Esophagus (tissue), 2 donors: Measurements from ENCODE around the gene SULT4A1. TPM values are rescaled to one million over a fixed set of nuclear protein-coding genes. Genes with fewer than 3 reads are reported as not detected.

Experiments used
- H3K27ac ChIP-seq, 2 donors: one replicate each; pipeline ENCODE4 v1.5.1; 2013; ENCODE audit warnings: low read depth in 2 of 2, mild to moderate bottlenecking in 2 of 2, inconsistent platforms in 1 of 2, low read length in 1 of 2, moderate library complexity in 1 of 2
- H3K27me3 ChIP-seq, 2 donors: one replicate each; pipeline ENCODE4 v1.6.1; 2013; ENCODE audit warnings: low read length in 2 of 2, control low read depth in 1 of 2, mild to moderate bottlenecking in 1 of 2; ENCODE audit not compliant: insufficient read depth in 2 of 2, control insufficient read depth in 1 of 2
- H3K36me3 ChIP-seq, 2 donors: one replicate each; pipeline ENCODE4 v1.6.1; 2013; ENCODE audit warnings: low read length in 1 of 2; ENCODE audit not compliant: control insufficient read depth in 2 of 2, insufficient read depth in 2 of 2
- H3K4me1 ChIP-seq, 2 donors: one replicate each; pipeline ENCODE4 v1.6.1; 2013; ENCODE audit warnings: low read length in 1 of 2; ENCODE audit not compliant: control insufficient read depth in 2 of 2, insufficient read depth in 2 of 2
- H3K4me3 ChIP-seq, 2 donors: one replicate each; pipeline ENCODE4 v1.5.1; 2013; ENCODE audit warnings: low read length in 2 of 2, mild to moderate bottlenecking in 2 of 2, low read depth in 1 of 2, moderate library complexity in 1 of 2
- H3K9me3 ChIP-seq, 2 donors: one replicate each; pipeline ENCODE4 v1.6.1; 2013; ENCODE audit warnings: mild to moderate bottlenecking in 2 of 2, low read depth in 1 of 2, low read length in 1 of 2, moderate library complexity in 1 of 2; ENCODE audit not compliant: control insufficient read depth in 2 of 2, insufficient read depth in 1 of 2
- WGBS, 2 donors: extraction: QIAGEN DNeasy Blood & Tissue Kit; methylation state at CpG; one replicate each; pipeline ENCODE4 v1.1.7; 2013; 5-methylcytosine and 5-hydroxymethylcytosine counted together
- polyA plus RNA-seq, 2 donors: library from polyadenylated mRNA; stranded (reverse); fragments of 200-250 nt; gene quantifications; one replicate each; pipeline ENCODE4 v1.2.3, GENCODE V29; 2013
- donor health status: healthy with polysubstance abuse.
- donor health status: Bipolar disorder and iron deficiency.

Gene SULT4A1
- polyA plus RNA-seq, 2 donors: 0.01 TPM; not detected in 1

GRCh38 chr22:43840851-43841250 lies 21.5 kb downstream of the SULT4A1 start:
- Histone ChIP-seq H3K9me3 (no peaks in the 10 kb centered on the region), H3K36me3 (no peaks in the 10 kb centered on the region), H3K4me3 (no peak overlapping the region), H3K27ac (no peak overlapping the region), H3K4me1 (no peaks in the 10 kb centered on the region), H3K27me3 (no peaks in the 10 kb centered on the region)
- WGBS, 2 donors: 82 to 86% methylated on average over 16 of the region's 16 CpGs

GRCh38 chr22:43840431-43840830 lies 21.9 kb downstream of the SULT4A1 start:
- Histone ChIP-seq H3K9me3 (no peaks in the 10 kb centered on the region), H3K27ac (no peak overlapping the region), H3K27me3 (no peaks in the 10 kb centered on the region), H3K4me3 (no peak overlapping the region), H3K36me3 (no peaks in the 10 kb centered on the region), H3K4me1 (no peaks in the 10 kb centered on the region)
- 70 to 77% methylated on average over 13 of the region's 13 CpGs for WGBS, 2 donors

GRCh38 chr22:43839781-43840180 lies 22.5 kb downstream of the SULT4A1 start:
- Histone ChIP-seq H3K9me3 (no peaks in the 10 kb centered on the region), H3K27ac (no peak overlapping the region), H3K4me1 (no peaks in the 10 kb centered on the region), H3K27me3 (no peaks in the 10 kb centered on the region), H3K36me3 (no peaks in the 10 kb centered on the region), H3K4me3 (no peak overlapping the region)
- WGBS, 2 donors: 56 to 65% methylated on average over 8 of the region's 8 CpGs

GRCh38 chr22:43838571-43839307 lies 23.6 kb downstream of the SULT4A1 start:
- H3K36me3 ChIP-seq: no peaks in the 10 kb centered on the region
- H3K27ac ChIP-seq: no peak overlapping the region
- WGBS, 2 donors: 90 to 91% methylated on average over 25 of the region's 25 CpGs
- H3K4me1 ChIP-seq: no peaks in the 10 kb centered on the region
- H3K4me3 ChIP-seq: no peak overlapping the region
- no peaks in the 10 kb centered on the region for H3K9me3 ChIP-seq
- H3K27me3 ChIP-seq: no peaks in the 10 kb centered on the region

- Histone ChIP-seq H3K4me3 (no peak overlapping the region), H3K9me3 (no peaks in the 10 kb centered on the region), H3K27me3 (no peaks in the 10 kb centered on the region), H3K36me3 (no peaks in the 10 kb centered on the region), H3K4me1 (no peaks in the 10 kb centered on the region), H3K27ac (no peak overlapping the region)
- WGBS, 2 donors: 74 to 79% methylated on average over 10 of the region's 10 CpGs
These were observed 24.2 kb downstream of the SULT4A1 start for GRCh38 chr22:43838161-43838560.

GRCh38 chr22:43837666-43838065 lies 24.6 kb downstream of the SULT4A1 start:
- no peak overlapping the region for H3K4me3 ChIP-seq
- no peaks in the 10 kb centered on the region for H3K27me3 ChIP-seq
- 76 to 77% methylated on average over 9 of the region's 9 CpGs for WGBS, 2 donors

GRCh38 chr22:43835736-43836135 lies 26.6 kb downstream of the SULT4A1 start:
- no peak overlapping the region for H3K27ac ChIP-seq
- H3K4me3 ChIP-seq: no peak overlapping the region
- no peaks in the 10 kb centered on the region for H3K4me1 ChIP-seq
- H3K36me3 ChIP-seq: no peaks in the 10 kb centered on the region
- WGBS, 2 donors: 81% methylated on average over 13 of the region's 13 CpGs
- H3K9me3 ChIP-seq: no peaks in the 10 kb centered on the region
- no peaks in the 10 kb centered on the region for H3K27me3 ChIP-seq

More at GRCh38 chr22:43837666-43838065, 24.6 kb downstream of the SULT4A1 start:
- H3K4me1 ChIP-seq: no peaks in the 10 kb centered on the region
- no peaks in the 10 kb centered on the region for H3K36me3 ChIP-seq
- no peaks in the 10 kb centered on the region for H3K9me3 ChIP-seq
- H3K27ac ChIP-seq: no peak overlapping the region

GRCh38 chr22:43835166-43835565 lies 27.1 kb downstream of the SULT4A1 start:
- WGBS, 2 donors: 71 to 72% methylated on average over 12 of the region's 12 CpGs
- H3K27ac ChIP-seq: no peak overlapping the region
- no peaks in the 10 kb centered on the region for H3K27me3 ChIP-seq
- H3K9me3 ChIP-seq: no peaks in the 10 kb centered on the region
- peaks cover 0 to 3% of the 10 kb centered on the region in 2 donors for H3K4me1 ChIP-seq
- no peak overlapping the region for H3K4me3 ChIP-seq
- no peaks in the 10 kb centered on the region for H3K36me3 ChIP-seq

- 75 to 78% methylated on average over 36 of the region's 36 CpGs for WGBS, 2 donors
- H3K27me3 ChIP-seq: peaks cover 0 to 3% of the 10 kb centered on the region in 2 donors
- H3K36me3 ChIP-seq: no peaks in the 10 kb centered on the region
- no peak overlapping the region for H3K27ac ChIP-seq
- H3K9me3 ChIP-seq: no peaks in the 10 kb centered on the region
- no peak overlapping the region for H3K4me3 ChIP-seq
- H3K4me1 ChIP-seq: peaks cover 0 to 3% of the 10 kb centered on the region in 2 donors
These were observed 28.8 kb downstream of the SULT4A1 start for GRCh38 chr22:43833286-43834240.
